Hepatocyte (in vitro differentiated cells): ENCODE results near the gene FHOD3.

Source experiments
- EZH2 ChIP-seq: fragments of 200-600 bp; sonication (generic); IDR thresholded peaks from 2 replicates; pipeline ENCODE4 v1.6.1; 2016; ENCODE audit warnings: antibody characterized with exemption, mild to moderate bottlenecking, borderline replicate concordance
- TF ChIP-seq, protein P1 (sequence below): fragments of 200-600 bp; sonication (generic); IDR thresholded peaks from 2 replicates; pipeline ENCODE4 v1.5.1; 2016; ENCODE audit warnings: antibody characterized with exemption, mild to moderate bottlenecking; ENCODE audit not compliant: poor library complexity

DNA sequence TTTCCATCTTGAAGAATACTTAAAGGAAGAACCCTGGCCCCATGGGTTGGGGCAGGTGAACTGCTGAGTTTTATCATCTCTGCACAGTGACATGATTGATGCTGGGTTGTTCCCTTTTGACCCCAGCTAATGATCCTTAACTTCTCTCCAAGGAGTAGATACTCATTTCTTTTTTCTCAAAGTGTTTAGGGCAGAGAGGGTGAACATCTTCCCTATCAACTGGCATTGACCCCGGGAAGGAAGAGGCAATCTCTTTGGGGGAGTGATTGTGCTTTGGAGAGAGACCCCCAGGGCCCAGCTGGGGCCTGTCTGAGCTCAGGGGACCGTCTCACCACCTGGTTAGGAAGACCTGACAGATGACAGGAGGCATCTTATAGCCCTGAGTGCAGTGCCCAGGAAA, 190.6 kb downstream of the FHOD3 start:
- TF ChIP-seq, protein P1, sequence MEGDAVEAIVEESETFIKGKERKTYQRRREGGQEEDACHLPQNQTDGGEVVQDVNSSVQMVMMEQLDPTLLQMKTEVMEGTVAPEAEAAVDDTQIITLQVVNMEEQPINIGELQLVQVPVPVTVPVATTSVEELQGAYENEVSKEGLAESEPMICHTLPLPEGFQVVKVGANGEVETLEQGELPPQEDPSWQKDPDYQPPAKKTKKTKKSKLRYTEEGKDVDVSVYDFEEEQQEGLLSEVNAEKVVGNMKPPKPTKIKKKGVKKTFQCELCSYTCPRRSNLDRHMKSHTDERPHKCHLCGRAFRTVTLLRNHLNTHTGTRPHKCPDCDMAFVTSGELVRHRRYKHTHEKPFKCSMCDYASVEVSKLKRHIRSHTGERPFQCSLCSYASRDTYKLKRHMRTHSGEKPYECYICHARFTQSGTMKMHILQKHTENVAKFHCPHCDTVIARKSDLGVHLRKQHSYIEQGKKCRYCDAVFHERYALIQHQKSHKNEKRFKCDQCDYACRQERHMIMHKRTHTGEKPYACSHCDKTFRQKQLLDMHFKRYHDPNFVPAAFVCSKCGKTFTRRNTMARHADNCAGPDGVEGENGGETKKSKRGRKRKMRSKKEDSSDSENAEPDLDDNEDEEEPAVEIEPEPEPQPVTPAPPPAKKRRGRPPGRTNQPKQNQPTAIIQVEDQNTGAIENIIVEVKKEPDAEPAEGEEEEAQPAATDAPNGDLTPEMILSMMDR: no peak
- no peak for TF ChIP-seq EZH2
